GM18498 (cell line): ENCODE data around the gene NPAS2.

Source experiments
- ATAC-seq: cut with Tn5 transposase; IDR thresholded peaks from one replicate; pipeline ENCODE4 v1.9.1; 2021; ENCODE audit warnings: mild to moderate bottlenecking, moderate library complexity; ENCODE audit not compliant: unreplicated experiment

The NPAS2 gene

GRCh38 chr2:100983684-100984310, 163.9 kb downstream of the NPAS2 start:
- ATAC-seq, result no peak

- peak; percentile 64 for ATAC-seq
These were observed 165.0 kb downstream of the NPAS2 start for GRCh38 chr2:100984892-100985307.

GRCh38 chr2:100986157-100986556, 166.2 kb downstream of the NPAS2 start:
- no peak for ATAC-seq

- ATAC-seq, result no peak
These were observed 167.6 kb downstream of the NPAS2 start for GRCh38 chr2:100987536-100987935.

GRCh38 chr2:100987974-100988373, 168.0 kb downstream of the NPAS2 start:
- no peak for ATAC-seq

GRCh38 chr2:100988630-100989417, 168.9 kb downstream of the NPAS2 start:
- ATAC-seq, result no peak

- no peak for ATAC-seq
These were observed 169.7 kb downstream of the NPAS2 start for GRCh38 chr2:100989666-100990065.

GRCh38 chr2:100990166-100990565, 170.2 kb downstream of the NPAS2 start:
- no peak for ATAC-seq

- ATAC-seq, result no peak
These were observed 170.9 kb downstream of the NPAS2 start for GRCh38 chr2:100990650-100991403.

GRCh38 chr2:100991404-100991773, 171.4 kb downstream of the NPAS2 start:
- ATAC-seq, result no peak

GRCh38 chr2:100992262-100992661, 172.3 kb downstream of the NPAS2 start:
- no peak for ATAC-seq

- ATAC-seq, result no peak
These were observed 173.4 kb downstream of the NPAS2 start for GRCh38 chr2:100993294-100993693.

- no peak for ATAC-seq
These were observed 175.6 kb downstream of the NPAS2 start for GRCh38 chr2:100995309-100996075.

- no peak for ATAC-seq
These were observed 177.7 kb downstream of the NPAS2 start for GRCh38 chr2:100997509-100998234.

- no peak for ATAC-seq
These were observed 178.3 kb downstream of the NPAS2 start for GRCh38 chr2:100998235-100998573.

GRCh38 chr2:100999995-101000394, 180.1 kb downstream of the NPAS2 start:
- ATAC-seq, result no peak

GRCh38 chr2:101001691-101002561, 182.0 kb downstream of the NPAS2 start, which contains the start of gene RPL31:
TSS of gene RPL31 (plus strand) at chr2:101002289. CDS start at chr2:101002702, 413 bp downstream.
- ATAC-seq, result peak; percentile 97

GRCh38 chr2:101002562-101003277, 182.8 kb downstream of the NPAS2 start:
- ATAC-seq, result peak; percentile 5

GRCh38 chr2:101003278-101003775, 183.4 kb downstream of the NPAS2 start:
- no peak for ATAC-seq
